Measurements from ENCODE around the gene ANTXR1.

Gene ANTXR1

DNA sequence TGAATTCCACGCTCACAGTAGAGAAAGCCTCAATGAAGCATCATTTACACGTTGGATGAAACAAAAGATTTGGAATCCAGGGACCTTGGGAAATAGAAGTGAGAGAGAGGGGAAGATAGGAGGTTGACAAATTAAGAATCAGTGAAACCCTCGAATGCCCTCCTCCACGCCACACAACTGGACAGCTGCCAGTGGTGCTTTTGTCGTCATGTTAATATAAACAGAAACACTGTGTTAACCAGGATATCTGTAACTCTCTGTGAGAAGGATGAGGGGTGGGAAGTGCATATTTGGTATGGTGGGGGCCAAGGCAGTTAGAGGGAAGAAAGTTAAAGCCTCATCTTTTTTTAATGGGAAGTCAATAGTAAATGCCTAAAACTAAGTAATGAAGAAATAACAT is 265.4 kb downstream of the ANTXR1 start:
- no peaks in the 10 kb centered on the region for H3K4me1 ChIP-seq (ENCODE audit: insufficient read depth, low read length)
- no peaks in the 10 kb centered on the region for H3K9me3 ChIP-seq (ENCODE audit: insufficient read depth, low read length, severe bottlenecking)
- H3K4me2 ChIP-seq (ENCODE audit: insufficient read depth, low read length): no peak overlapping the region
- no peaks in the 10 kb centered on the region for H3K36me3 ChIP-seq (ENCODE audit: insufficient read depth, low read length)
- H4K20me1 ChIP-seq (ENCODE audit: insufficient read depth, low read length): no peaks in the 10 kb centered on the region
- no peak overlapping the region for H3K9ac ChIP-seq (ENCODE audit: low read depth, low read length)
- no peak for DNase-seq
- no peak for ATAC-seq (ENCODE audit: insufficient read depth, low read depth)
- no peaks in the 10 kb centered on the region for H3K27me3 ChIP-seq (ENCODE audit: insufficient read depth, low read length, poor library complexity)
- H2AFZ ChIP-seq (ENCODE audit: low read depth, low read length): no peak overlapping the region
- no peak for TF ChIP-seq EZH2 (IDR thresholded peaks at IDR 0.05; ENCODE audit: borderline replicate concordance, low read depth, low read length, severe bottlenecking)
- TF ChIP-seq, protein P1, sequence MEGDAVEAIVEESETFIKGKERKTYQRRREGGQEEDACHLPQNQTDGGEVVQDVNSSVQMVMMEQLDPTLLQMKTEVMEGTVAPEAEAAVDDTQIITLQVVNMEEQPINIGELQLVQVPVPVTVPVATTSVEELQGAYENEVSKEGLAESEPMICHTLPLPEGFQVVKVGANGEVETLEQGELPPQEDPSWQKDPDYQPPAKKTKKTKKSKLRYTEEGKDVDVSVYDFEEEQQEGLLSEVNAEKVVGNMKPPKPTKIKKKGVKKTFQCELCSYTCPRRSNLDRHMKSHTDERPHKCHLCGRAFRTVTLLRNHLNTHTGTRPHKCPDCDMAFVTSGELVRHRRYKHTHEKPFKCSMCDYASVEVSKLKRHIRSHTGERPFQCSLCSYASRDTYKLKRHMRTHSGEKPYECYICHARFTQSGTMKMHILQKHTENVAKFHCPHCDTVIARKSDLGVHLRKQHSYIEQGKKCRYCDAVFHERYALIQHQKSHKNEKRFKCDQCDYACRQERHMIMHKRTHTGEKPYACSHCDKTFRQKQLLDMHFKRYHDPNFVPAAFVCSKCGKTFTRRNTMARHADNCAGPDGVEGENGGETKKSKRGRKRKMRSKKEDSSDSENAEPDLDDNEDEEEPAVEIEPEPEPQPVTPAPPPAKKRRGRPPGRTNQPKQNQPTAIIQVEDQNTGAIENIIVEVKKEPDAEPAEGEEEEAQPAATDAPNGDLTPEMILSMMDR (IDR thresholded peaks at IDR 0.05; ENCODE audit: borderline replicate concordance, extremely low read depth, low read length, poor library complexity, severe bottlenecking): no peak
- no peaks in the 10 kb centered on the region for H3K79me2 ChIP-seq (ENCODE audit: insufficient read depth, low read length)
- no peak overlapping the region for H3K27ac ChIP-seq (ENCODE audit: low read length)
- H3K4me3 ChIP-seq (ENCODE audit: low read depth in 1 of 2, low read length in 2 of 2): no peak overlapping the region

DNA sequence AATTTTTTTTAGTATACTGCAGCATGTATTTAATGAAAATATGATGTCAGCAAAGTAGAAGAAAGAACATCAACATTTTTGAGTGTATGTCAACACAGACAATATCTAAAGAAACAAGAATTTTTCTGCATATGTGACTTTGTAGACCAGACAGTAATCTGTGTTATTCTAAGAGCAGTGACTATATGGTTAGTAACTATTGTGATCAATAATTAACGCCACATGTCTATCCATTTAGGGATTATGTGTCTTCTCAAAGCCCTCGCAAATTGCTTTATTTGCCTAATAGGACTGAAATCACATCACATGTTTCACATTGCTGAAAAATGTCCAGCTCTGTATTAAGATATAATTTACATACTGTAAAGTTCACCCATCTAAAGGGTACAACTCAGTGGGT is 266.2 kb downstream of the ANTXR1 start:
- H3K9ac ChIP-seq (ENCODE audit: low read depth, low read length): no peak overlapping the region
- H3K27ac ChIP-seq (ENCODE audit: low read length): no peak overlapping the region
- no peak overlapping the region for H3K4me3 ChIP-seq (ENCODE audit: low read depth in 1 of 2, low read length in 2 of 2)
- H2AFZ ChIP-seq (ENCODE audit: low read depth, low read length): no peak overlapping the region
- H3K27me3 ChIP-seq (ENCODE audit: insufficient read depth, low read length, poor library complexity): no peaks in the 10 kb centered on the region
- no peaks in the 10 kb centered on the region for H3K9me3 ChIP-seq (ENCODE audit: insufficient read depth, low read length, severe bottlenecking)
- H3K4me1 ChIP-seq (ENCODE audit: insufficient read depth, low read length): no peaks in the 10 kb centered on the region
- DNase-seq (no peak), ATAC-seq (ENCODE audit: insufficient read depth, low read depth) (no peak)
- H3K79me2 ChIP-seq (ENCODE audit: insufficient read depth, low read length): no peaks in the 10 kb centered on the region
- no peak overlapping the region for H3K4me2 ChIP-seq (ENCODE audit: insufficient read depth, low read length)
- no peaks in the 10 kb centered on the region for H4K20me1 ChIP-seq (ENCODE audit: insufficient read depth, low read length)
- TF ChIP-seq EZH2 (IDR thresholded peaks at IDR 0.05; ENCODE audit: borderline replicate concordance, low read depth, low read length, severe bottlenecking): no peak
- TF ChIP-seq, protein P1 (IDR thresholded peaks at IDR 0.05; ENCODE audit: borderline replicate concordance, extremely low read depth, low read length, poor library complexity, severe bottlenecking): no peak
- no peaks in the 10 kb centered on the region for H3K36me3 ChIP-seq (ENCODE audit: insufficient read depth, low read length)

DNA sequence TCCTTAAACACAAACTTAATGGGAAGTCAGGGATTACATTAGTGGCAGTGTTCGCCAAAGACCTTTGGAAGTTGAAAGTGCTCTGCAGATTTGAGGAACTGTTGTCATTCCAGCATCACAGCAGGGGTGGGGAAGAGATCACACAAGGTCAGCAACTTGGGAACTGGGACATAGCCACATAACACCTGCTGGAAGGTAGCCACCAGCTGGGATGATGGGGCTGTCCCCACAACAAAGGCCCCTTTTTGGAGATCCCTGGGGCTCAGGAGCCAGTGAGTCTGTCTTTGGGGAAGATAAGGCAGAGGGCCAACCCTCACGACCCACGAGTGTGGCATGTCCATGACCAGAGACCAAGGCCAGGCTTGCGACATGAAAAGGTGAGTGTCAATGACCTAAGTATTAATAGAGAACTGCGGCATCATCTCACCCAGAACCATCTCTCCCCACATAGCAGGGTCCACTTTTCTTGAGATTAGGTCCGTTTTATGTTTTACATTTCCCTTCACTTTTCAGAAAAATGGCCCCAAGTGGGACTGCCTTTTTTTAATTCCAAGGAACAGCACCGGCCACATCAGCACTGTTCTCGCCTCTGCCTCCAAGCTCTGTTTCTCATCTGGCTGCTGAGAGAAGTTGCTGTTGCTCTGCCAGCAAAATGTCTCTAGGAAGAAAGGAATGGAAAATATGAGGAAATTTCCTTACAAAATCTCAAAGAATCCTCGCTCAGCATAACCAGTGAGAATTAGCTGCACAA is 267.1 kb downstream of the ANTXR1 start:
- Histone ChIP-seq H2AFZ (ENCODE audit: low read depth, low read length) (no peak overlapping the region), H3K4me1 (ENCODE audit: insufficient read depth, low read length) (no peaks in the 10 kb centered on the region), H3K4me3 (ENCODE audit: low read depth in 1 of 2, low read length in 2 of 2) (no peak overlapping the region), H3K79me2 (ENCODE audit: insufficient read depth, low read length) (no peaks in the 10 kb centered on the region), H3K4me2 (ENCODE audit: insufficient read depth, low read length) (no peak overlapping the region), H3K27me3 (ENCODE audit: insufficient read depth, low read length, poor library complexity) (no peaks in the 10 kb centered on the region), H4K20me1 (ENCODE audit: insufficient read depth, low read length) (no peaks in the 10 kb centered on the region), H3K9ac (ENCODE audit: low read depth, low read length) (no peak overlapping the region), H3K36me3 (ENCODE audit: insufficient read depth, low read length) (no peaks in the 10 kb centered on the region), H3K9me3 (ENCODE audit: insufficient read depth, low read length, severe bottlenecking) (no peaks in the 10 kb centered on the region), H3K27ac (ENCODE audit: low read length) (no peak overlapping the region)
- TF ChIP-seq EZH2 (IDR thresholded peaks at IDR 0.05; ENCODE audit: borderline replicate concordance, low read depth, low read length, severe bottlenecking): no peak
- TF ChIP-seq, protein P1 (IDR thresholded peaks at IDR 0.05; ENCODE audit: borderline replicate concordance, extremely low read depth, low read length, poor library complexity, severe bottlenecking): no peak
- ATAC-seq (ENCODE audit: insufficient read depth, low read depth) (no peak), DNase-seq (no peak)

Measured in DND-41 (cell line).